ENCODE measurements around the gene EPAS1.
"Not testable (repeated sequence)": the region's sequence is repeated elsewhere in the genome, so short reads cannot be mapped to it uniquely, and the experiment has no call there.

Gene EPAS1

GRCh38 chr2:46386763-46387162 is 89.6 kb downstream of the EPAS1 start:
- DNase-seq, result no peak

DNA sequence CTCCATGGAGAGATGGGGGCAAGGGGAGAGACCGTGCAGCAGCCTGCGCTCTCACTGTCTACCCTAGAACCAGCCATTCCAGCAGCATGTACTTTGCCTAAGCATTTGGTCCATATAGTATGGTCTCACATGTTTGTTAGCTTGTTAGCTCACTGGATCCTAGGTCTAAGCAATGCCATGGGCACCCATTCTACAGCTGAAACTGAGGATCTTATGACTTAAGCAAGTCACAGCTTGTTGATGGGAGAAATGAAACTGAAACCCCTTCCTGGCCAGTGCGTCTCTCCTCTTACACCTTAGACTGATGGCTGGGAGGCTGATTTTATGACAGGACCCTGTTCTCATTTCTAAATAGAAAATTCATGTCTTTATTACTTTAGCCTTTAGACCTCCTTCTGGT is 90.1 kb downstream of the EPAS1 start:
- DNase-seq, result no peak

GRCh38 chr2:46387886-46388515 is 90.8 kb downstream of the EPAS1 start:
- DNase-seq, result no peak

- no peak for DNase-seq
Observed at GRCh38 chr2:46388881-46389280, 91.7 kb downstream of the EPAS1 start.

DNA sequence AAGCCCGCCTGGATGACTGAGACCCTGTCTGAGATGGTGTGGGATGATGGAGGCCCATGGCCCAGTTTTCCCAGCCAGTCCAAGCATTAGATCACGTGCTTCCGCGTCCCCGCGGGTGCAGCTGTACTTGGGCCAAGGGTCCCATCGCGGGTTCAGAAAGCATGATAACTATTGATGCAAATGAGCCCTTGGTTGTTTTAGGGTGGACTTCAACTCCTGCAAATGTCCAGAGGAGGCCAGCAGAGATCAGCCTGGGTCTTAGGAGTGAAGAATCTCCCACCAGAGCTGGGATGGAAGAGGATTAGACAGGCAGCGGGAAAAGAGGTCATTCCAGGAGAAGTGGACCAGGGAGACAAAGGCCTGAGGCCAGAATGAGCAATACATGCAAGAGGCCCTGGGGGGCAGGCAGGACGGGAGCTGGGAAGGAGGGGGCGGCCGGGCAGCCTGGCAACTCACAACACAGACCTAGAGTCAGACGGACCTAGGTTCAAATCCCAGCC is 92.3 kb downstream of the EPAS1 start:
- DNase-seq, result no peak

DNA sequence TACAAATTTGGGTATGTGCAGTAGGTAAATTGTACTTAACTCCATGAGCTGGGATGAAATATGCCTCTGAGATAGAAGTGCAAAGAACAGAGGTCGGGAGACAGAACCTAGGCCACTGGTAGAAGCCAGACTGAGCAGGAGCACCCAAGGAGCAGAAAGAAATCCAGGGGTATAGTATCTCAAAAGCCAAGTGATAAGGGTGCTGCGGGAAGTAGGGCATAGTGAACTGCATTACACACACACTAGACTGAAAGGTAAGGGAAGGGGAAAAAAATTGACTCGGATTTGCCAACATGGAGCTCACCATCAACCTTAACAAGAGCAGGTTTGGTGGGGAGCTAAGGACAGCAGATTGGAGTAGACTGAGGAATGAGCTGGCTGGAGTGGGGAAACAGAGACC is 92.8 kb downstream of the EPAS1 start:
- DNase-seq, result no peak

GRCh38 chr2:46390901-46391395 is 93.7 kb downstream of the EPAS1 start:
- DNase-seq, result no peak

- no peak for DNase-seq
Observed at GRCh38 chr2:46392561-46393346, 95.5 kb downstream of the EPAS1 start.

- no peak for DNase-seq
Observed at GRCh38 chr2:46393347-46393820, 96.2 kb downstream of the EPAS1 start.

DNA sequence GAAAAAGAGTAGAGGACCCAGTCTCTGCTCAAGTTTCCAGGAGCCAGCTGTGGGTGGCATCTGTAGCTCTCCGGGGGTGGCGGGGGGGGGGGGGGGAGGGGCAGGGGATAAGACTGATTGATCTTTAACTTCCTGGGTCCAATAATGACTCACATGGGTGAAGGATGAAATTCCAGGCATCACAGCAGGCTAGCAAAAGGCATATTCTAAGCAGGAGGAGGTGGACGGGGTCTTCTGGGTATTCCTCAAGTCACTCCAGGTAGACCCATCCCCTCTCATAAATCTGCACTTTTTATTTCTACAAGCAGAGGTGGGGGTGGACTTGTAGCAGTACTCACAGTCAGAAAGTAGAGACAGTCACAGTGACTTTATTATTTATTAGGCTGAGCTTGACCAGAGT is 96.7 kb downstream of the EPAS1 start:
- no peak for DNase-seq

DNA sequence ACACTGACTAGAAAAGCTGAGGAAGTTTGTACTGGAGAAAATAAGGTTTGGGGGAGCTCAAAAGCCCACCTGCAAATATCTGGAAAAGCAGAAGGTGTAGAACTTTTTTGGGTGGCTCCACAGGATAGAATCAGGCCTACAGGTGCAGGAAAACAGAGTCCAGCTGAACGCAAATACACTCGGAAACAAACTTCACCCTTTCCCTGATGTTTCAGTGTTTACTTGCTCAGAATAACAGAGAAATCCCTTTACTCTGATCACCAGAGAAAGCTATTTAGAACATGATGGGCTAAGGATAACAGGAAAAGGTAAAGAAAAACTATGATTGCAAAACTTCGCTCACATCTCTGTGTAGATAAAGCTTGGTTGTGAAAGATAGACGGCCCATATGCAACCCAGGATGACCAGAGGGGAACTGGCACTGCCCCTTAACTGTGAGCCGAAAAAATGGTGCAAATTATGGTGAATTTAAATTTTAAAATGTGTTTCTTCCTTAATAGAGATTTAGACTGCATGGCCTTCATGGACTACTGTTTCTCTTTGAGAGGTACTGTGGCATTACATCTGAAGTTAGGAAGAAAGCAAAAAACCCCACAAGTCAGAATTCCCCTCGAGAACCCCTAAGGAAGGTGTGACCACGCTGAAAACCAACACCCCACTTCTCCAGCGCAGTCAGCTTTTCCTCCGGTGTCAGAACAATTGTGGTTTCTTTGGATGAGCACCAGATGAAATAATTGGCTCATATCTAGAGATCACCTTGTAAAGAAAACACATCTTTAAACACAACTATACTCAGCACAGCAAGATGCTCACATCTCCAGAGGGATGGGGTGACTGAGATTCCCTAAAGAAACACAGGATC is 97.7 kb downstream of the EPAS1 start:
- no peak for DNase-seq

DNA sequence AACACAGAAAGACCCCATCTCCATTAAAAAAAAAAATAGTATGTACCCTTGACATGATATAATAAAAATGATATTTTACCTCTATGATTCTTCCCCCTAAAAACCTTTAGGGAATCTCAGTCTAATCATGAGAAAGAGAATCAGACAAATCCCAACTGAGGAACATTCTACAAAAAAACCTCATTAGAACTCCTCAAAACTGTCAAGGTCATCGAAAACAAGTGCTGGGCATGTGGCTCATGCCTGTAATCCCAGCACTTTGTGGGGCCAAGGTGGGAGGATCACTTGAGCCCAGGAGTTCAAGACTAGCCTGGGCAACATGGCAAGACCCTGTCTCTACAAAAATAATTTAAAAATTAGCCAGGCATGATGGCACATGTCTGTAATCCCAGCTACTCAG is 98.5 kb downstream of the EPAS1 start:
- not testable (repeated sequence) for DNase-seq

DNA sequence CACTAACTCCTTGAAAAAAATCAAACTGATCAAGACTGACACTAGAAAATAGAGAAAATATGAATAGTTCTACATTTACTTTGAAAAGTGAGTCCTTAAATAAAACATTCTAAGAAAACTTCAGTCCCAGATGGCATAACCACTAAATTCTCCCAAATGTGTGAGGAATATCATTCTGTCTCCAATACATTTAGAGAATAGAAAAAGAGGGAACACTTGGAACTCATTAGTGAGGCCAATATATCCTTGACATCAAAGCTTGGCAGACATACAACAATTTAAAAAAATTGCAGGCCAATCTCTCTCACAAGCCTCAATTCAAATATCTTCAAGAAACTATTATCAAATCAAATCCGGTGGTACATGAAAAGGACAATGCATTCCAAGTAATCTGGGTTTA is 102.8 kb downstream of the EPAS1 start:
- no peak for DNase-seq

DNA sequence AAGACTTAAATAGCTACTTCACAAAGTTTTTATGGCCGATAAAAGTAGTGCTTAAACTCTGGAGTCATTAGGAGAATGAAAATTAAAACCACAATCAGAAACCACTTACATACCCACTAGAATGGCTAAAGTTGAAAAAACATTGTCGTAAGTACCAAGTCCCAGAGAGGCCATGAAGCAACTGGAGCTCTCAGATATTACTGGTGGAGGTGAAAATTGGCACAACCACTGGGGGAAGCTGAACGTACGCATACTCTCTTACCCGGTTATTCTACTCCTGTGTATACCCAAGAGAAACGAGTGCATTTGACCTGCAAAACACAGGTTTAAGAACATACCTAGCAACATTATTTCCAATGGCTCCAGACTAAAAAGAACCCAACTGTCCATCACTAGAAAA is 105.7 kb downstream of the EPAS1 start:
- DNase-seq, result no peak

DNA sequence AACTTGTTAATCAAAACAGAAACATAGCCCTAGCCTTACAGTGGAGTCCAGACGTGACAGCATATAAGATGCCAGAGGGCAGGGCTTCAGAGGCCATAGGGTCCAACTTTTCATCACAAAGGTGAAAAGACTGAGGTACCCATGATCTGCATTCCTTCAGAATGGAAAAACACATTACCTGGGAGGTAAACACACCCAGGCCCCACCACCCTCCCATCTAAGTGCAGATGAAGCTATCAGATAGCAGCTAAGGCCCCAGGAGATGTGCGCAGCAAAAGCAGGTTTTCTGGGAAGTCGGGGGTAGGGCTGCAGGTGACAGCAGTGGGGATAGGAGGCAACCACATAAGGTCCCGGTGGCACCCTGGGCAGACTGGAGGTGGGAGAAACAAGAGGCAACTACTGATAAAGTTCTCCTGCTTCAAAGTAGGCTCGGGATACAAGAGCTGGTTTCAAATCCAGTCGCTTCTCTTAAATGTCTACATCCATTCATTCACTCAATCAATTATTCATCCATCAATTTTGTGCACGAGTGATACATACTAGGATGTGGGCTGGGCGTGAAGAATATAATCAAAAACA is 107.1 kb downstream of the EPAS1 start:
- DNase-seq, result no peak

DNA sequence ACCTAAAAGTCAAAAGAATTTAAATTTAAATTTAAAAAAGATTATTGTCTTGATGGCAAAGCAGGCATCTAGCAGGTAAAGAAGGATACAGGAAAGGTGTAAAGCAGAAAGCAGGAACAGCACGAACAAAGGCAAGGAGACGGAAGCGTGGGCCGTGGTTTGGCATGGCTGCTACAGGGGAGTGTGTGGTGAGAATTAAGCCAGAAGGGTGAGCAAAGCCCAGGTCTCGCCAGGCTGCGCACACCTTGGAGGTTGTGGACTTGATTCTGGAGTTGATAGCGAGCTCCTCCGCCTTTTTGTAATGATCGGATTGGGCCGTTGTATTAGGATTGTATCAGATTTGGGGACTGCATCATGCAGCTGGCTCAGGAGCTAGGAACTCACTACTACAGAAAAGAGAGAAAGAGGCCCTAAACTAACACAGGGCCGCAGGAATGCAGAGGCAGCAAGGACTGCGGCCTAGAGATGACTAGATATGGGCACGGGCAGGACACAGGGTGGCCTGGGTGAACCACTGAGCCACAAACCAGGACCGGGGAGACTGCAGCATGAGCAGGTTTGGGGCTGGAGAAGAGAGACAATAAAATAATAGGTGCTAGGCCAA is 110.7 kb downstream of the EPAS1 start:
- DNase-seq, result no peak

- DNase-seq, result no peak
Observed at GRCh38 chr2:46409756-46410155, 112.5 kb downstream of the EPAS1 start.

GRCh38 chr2:46410273-46411244 is 113.4 kb downstream of the EPAS1 start:
- no peak for DNase-seq

DNA sequence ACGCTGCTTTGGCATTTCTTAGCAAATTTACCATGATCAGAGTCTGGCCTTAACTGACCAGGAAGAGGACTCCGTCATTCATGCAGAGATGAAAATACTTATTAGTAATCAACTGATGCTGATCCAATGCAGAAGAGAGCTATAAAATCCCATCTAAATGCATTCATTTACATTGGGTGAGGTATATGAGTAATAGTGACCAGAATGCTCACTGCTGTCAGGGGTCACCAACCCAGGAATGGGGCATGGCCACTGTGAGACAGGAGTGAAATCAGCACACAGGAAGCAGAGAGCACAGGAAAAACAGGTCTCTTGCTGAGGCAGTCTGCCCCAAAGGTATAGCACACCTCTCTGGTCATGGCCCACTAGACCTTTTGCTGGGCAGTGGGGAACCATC is 114.0 kb downstream of the EPAS1 start:
- DNase-seq, result no peak

DNA sequence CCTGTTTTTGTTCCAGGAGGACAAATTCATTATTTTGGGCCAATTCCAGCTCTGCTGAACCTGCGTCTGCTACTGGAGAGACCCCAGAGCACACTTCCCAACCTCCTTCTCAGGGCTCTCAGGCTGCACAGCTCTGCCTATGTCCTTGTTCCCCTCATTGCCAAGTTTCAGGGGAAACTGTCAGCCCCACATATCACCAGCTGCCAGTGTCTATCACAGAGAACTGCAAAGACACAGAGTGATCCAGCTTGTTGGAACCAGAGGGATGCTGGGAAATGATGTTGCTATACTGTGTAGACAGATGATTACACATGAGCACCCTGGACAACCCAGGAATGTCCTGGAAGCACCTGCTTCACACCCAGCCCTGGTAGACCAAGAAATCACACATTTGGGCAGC is 114.8 kb downstream of the EPAS1 start:
- no peak for DNase-seq

GRCh38 chr2:46413111-46413510 is 115.9 kb downstream of the EPAS1 start:
- DNase-seq, result no peak

Data from activated naive CD4-positive, alpha-beta T cell treated with anti-CD3 and anti-CD28 coated beads, Interleukin-2, amount 50 U/mL, for 16 hours (primary cell).